ENCODE data around the gene EFCAB11.

GRCh38 chr14:89767131-89767530 is 187.4 kb downstream of the EFCAB11 start:
- no peak for TF ChIP-seq POLR2A (IDR thresholded peaks at IDR 0.05)
- TF ChIP-seq CTCF (IDR thresholded peaks at IDR 0.05), result no peak
- TF ChIP-seq POLR2AphosphoS5 (IDR thresholded peaks at IDR 0.05), result no peak

All from breast epithelium (tissue), 3 donors.